HCT116 (cell line): Measurements from ENCODE around the gene ACSL6. TPM values are rescaled to one million over a fixed set of nuclear protein-coding genes. Genes with fewer than 3 reads are reported as not detected.

ENCODE experiments used
- ATAC-seq: fragments of 200-7000 bp; cut with Tn5 transposase; 2 replicates; pipeline ENCODE4 v1.9.1; 2020; ENCODE audit warnings: mild to moderate bottlenecking, moderate library complexity
- BruUV-seq: library from RNA; stranded (reverse); fragments of 400-500 nt; replicated peaks from 2 replicates; lab custom pipeline; 2021; lab: Mats Ljungman, UMichigan
- CTCF ChIA-PET: fragments of 300-600 bp; sonication (Branson Sonifier 250); formaldehyde crosslinking; loops from one replicate; lab custom pipeline; 2021; ENCODE audit warnings: antibody characterized with exemption; lab: Charles Lee
- POLR2A ChIA-PET: fragments of 300-600, 350-600 bp; sonication (Branson Sonifier 250); formaldehyde crosslinking; loops from one replicate; lab custom pipeline; 2021; ENCODE audit warnings: antibody characterized with exemption; lab: Charles Lee
- RAD21 ChIA-PET, 2 experiments: fragments of 300-600 bp; sonication (Branson Sonifier 250); formaldehyde crosslinking; loops; one replicate each; lab custom pipeline; 2023; ENCODE audit warnings: low total read pairs in 2 of 2; ENCODE audit not compliant: uncharacterized antibody in 2 of 2, unreplicated experiment in 2 of 2, low non-redundant PET in 1 of 2; lab: Charles Lee
- DNase-seq: peaks from one replicate; pipeline ENCODE4 v3.0.0-alpha.2; 2010; ENCODE audit warnings: low read depth, low spot score
- H2AFZ ChIP-seq: fragments of 200-600 bp; shearing (Covaris generic), sonication (generic); 2 replicates; pipeline ENCODE4 v1.6.1; 2017; ENCODE audit warnings: low read depth, mixed run types, mixed read lengths, antibody characterized with exemption, low read length; ENCODE audit not compliant: poor library complexity, severe bottlenecking
- H3K27ac ChIP-seq: 2 replicates; pipeline ENCODE4 v1.5.1; 2012; ENCODE audit warnings: low read depth, low read length
- H3K27me3 ChIP-seq: fragments of 200-600 bp; sonication (generic); 2 replicates; pipeline ENCODE4 v1.6.1; 2016; ENCODE audit warnings: mixed run types, low read length, mixed read lengths; ENCODE audit not compliant: insufficient read depth
- H3K36me3 ChIP-seq, 2 experiments: fragments of 200-500 bp in 1 of 2; fragments of 200-600 bp in 1 of 2; sonication (Bioruptor generic) in 1 of 2; sonication (generic) in 1 of 2; 2 replicates each; pipeline versions ENCODE4 v1.5.1 to v1.6.1; 2014 to 2016; ENCODE audit warnings: low read length in 2 of 2, inconsistent platforms in 1 of 2, mixed read lengths in 1 of 2, mixed run types in 1 of 2; ENCODE audit not compliant: insufficient read depth in 2 of 2, control insufficient read depth in 1 of 2
- H3K4me1 ChIP-seq, 2 experiments: fragments of 200-600 bp in 1 of 2; sonication (generic) in 1 of 2; 2 replicates each; pipeline versions ENCODE4 v1.5.1 to v1.6.1; 2012 to 2017; ENCODE audit warnings: low read length in 2 of 2, inconsistent platforms in 1 of 2, mild to moderate bottlenecking in 1 of 2, mixed read lengths in 1 of 2, mixed run types in 1 of 2, moderate library complexity in 1 of 2; ENCODE audit not compliant: insufficient read depth in 2 of 2, control insufficient read depth in 1 of 2
- H3K4me2 ChIP-seq: fragments of 200-600 bp; sonication (generic); 2 replicates; pipeline ENCODE4 v1.6.1; 2017; ENCODE audit warnings: mixed run types, low read length, mixed read lengths
- H3K4me3 ChIP-seq, 2 experiments: fragments of 200-600 bp in 1 of 2; sonication (generic) in 1 of 2; replicated peaks in 1 of 2; 2 replicates each; pipeline ENCODE4 v1.5.1; 2011 to 2016; ENCODE audit warnings: low read length in 2 of 2, control low read depth in 1 of 2, low read depth in 1 of 2, mild to moderate bottlenecking in 1 of 2, mixed read lengths in 1 of 2, mixed run types in 1 of 2
- H3K79me2 ChIP-seq: fragments of 200-600 bp; sonication (generic); 2 replicates; pipeline ENCODE4 v1.6.1; 2017; ENCODE audit warnings: mild to moderate bottlenecking, mixed run types, low read length, moderate library complexity, mixed read lengths; ENCODE audit not compliant: insufficient read depth
- H3K9ac ChIP-seq: fragments of 200-600 bp; sonication (generic); 2 replicates; pipeline ENCODE4 v1.6.1; 2016; ENCODE audit warnings: low read length, mixed read lengths
- H3K9me2 ChIP-seq: fragments of 200-600 bp; sonication (generic), shearing (Covaris generic); 2 replicates; pipeline ENCODE4 v1.6.1; 2017; ENCODE audit warnings: mixed run types, mild to moderate bottlenecking, moderate library complexity; ENCODE audit not compliant: insufficient read depth
- H3K9me3 ChIP-seq, 2 experiments: fragments of 200-500 bp in 1 of 2; fragments of 200-600 bp in 1 of 2; sonication (Bioruptor generic) in 1 of 2; sonication (generic) in 1 of 2; 2 replicates each; pipeline ENCODE4 v1.6.1; 2014 to 2017; ENCODE audit warnings: low read length in 2 of 2, mixed read lengths in 2 of 2, inconsistent platforms in 1 of 2, low read depth in 1 of 2, mild to moderate bottlenecking in 1 of 2, mixed run types in 1 of 2, moderate library complexity in 1 of 2; ENCODE audit not compliant: control insufficient read depth in 1 of 2, insufficient read depth in 1 of 2
- H4K20me1 ChIP-seq: fragments of 200-600 bp; sonication (generic), shearing (Covaris generic); 2 replicates; pipeline ENCODE4 v1.6.1; 2017; ENCODE audit warnings: mixed run types, mild to moderate bottlenecking, moderate library complexity; ENCODE audit not compliant: insufficient read depth
- ATF3 ChIP-seq: IDR thresholded peaks from 2 replicates; pipeline ENCODE4 v1.6.1; 2012
- CEBPB ChIP-seq: IDR thresholded peaks from 2 replicates; pipeline ENCODE4 v1.6.1; 2012; ENCODE audit warnings: low read depth
- CTCF ChIP-seq, 3 experiments: fragments of 200-600 bp in 1 of 3; sonication (generic) in 1 of 3; IDR thresholded peaks in 2 of 3; conservative IDR thresholded peaks in 1 of 3; 2 replicates each; pipeline ENCODE4 v1.5.1; 2012 to 2017; ENCODE audit warnings: low read depth in 2 of 3, low read length in 2 of 3, antibody characterized with exemption in 1 of 3, borderline replicate concordance in 1 of 3, control low read depth in 1 of 3, mild to moderate bottlenecking in 1 of 3, mixed read lengths in 1 of 3, mixed run types in 1 of 3, moderate library complexity in 1 of 3; ENCODE audit not compliant: insufficient read depth in 1 of 3
- EGR1 ChIP-seq: IDR thresholded peaks from 2 replicates; pipeline ENCODE4 v1.6.1; 2012; ENCODE audit warnings: low read depth
- ELF1 ChIP-seq: IDR thresholded peaks from 2 replicates; pipeline ENCODE4 v1.6.1; 2012; ENCODE audit warnings: low read depth, borderline replicate concordance
- FOSL1 ChIP-seq: IDR thresholded peaks from 2 replicates; pipeline ENCODE4 v1.6.1; 2012; ENCODE audit warnings: low read depth
- JUND ChIP-seq: IDR thresholded peaks from 2 replicates; pipeline ENCODE4 v1.6.1; 2012
- MAX ChIP-seq: IDR thresholded peaks from 2 replicates; pipeline ENCODE4 v1.6.1; 2012
- POLR2AphosphoS5 ChIP-seq: IDR thresholded peaks from 2 replicates; pipeline ENCODE4 v1.6.1; 2011; ENCODE audit warnings: mild to moderate bottlenecking, low read depth, low read length, moderate library complexity
- RAD21 ChIP-seq: IDR thresholded peaks from 2 replicates; pipeline ENCODE4 v1.6.1; 2012; ENCODE audit warnings: low read depth, mild to moderate bottlenecking
- SIN3A ChIP-seq: IDR thresholded peaks from 2 replicates; pipeline ENCODE4 v1.6.1; 2012; ENCODE audit warnings: low read depth
- SP1 ChIP-seq: IDR thresholded peaks from 2 replicates; pipeline ENCODE4 v1.6.1; 2012; ENCODE audit warnings: low read depth
- TCF7L2 ChIP-seq: IDR thresholded peaks from 2 replicates; pipeline ENCODE4 v1.7.0; 2011; ENCODE audit warnings: borderline replicate concordance, inconsistent platforms; ENCODE audit not compliant: insufficient read depth, insufficient read length; ENCODE audit errors: extremely low read depth
- YY1 ChIP-seq: IDR thresholded peaks from 2 replicates; pipeline ENCODE4 v1.6.1; 2011; ENCODE audit warnings: low read length, low read depth, moderate library complexity, mild to moderate bottlenecking; ENCODE audit not compliant: insufficient replicate concordance; ENCODE audit errors: extremely low read depth
- ZBTB33 ChIP-seq: IDR thresholded peaks from 2 replicates; pipeline ENCODE4 v1.6.1; 2011; ENCODE audit warnings: mild to moderate bottlenecking, low read length, moderate library complexity; ENCODE audit not compliant: insufficient replicate concordance; ENCODE audit errors: extremely low read depth
- ZFX ChIP-seq: fragments of 450-650 bp; IDR thresholded peaks from 2 replicates; pipeline ENCODE4 v1.6.1; 2017
- ZNF274 ChIP-seq: fragments of 200-500 bp; sonication (Bioruptor generic); IDR thresholded peaks from 2 replicates; pipeline ENCODE4 v1.6.1; 2014; ENCODE audit warnings: mild to moderate bottlenecking, low read depth, low read length, inconsistent platforms
- intact Hi-C: fragments of 100-400 bp; cut with micrococcal nuclease; formaldehyde crosslinking; loops from 2 replicates; pipeline ENCODE4 v1.10.0; 2022
- total RNA-seq: library from RNA; stranded (reverse); gene quantifications from one replicate; pipeline ENCODE4 v1.2.1, GENCODE V29; 2021; ENCODE audit not compliant: unreplicated experiment

ACSL6 gene
- total RNA-seq, 1 experiment from 2014 or later: 2.3 TPM

- TF ChIP-seq RAD21: no peak
Observed at GRCh38 chr5:131986161-131986912, 25.1 kb downstream of the ACSL6 start (continued).

GRCh38 chr5:131984956-131985665 is 26.3 kb downstream of the ACSL6 start:
- Histone ChIP-seq H3K4me2 (no peak overlapping the region), H3K4me1 (no peaks in the 10 kb centered on the region), H3K9me3 (no peaks in the 10 kb centered on the region), H2AFZ (no peak overlapping the region), H3K27me3 (no peaks in the 10 kb centered on the region), H4K20me1 (no peaks in the 10 kb centered on the region), H3K27ac (no peak overlapping the region), H3K9me2 (no peaks in the 10 kb centered on the region), H3K9ac (no peak overlapping the region), H3K36me3 (no peaks in the 10 kb centered on the region), H3K4me3 (no peak overlapping the region), H3K79me2 (no peaks in the 10 kb centered on the region)
- ChIA-PET CTCF (no interaction called here), RAD21 (no interaction called here), POLR2A (no interaction called here)
- no peak for ATAC-seq
- BruUV-seq: no TSS peak
- TF ChIP-seq ZFX (no peak), MAX (no peak), ZNF274 (no peak), JUND (no peak), CEBPB (no peak), TCF7L2 (no peak), POLR2AphosphoS5 (no peak), SP1 (no peak), ATF3 (no peak), YY1 (no peak), ELF1 (no peak), SIN3A (no peak), CTCF (IDR thresholded peaks at IDR 0.05 in 2 of 3, conservative IDR thresholded peaks at IDR 0.05 in 1 of 3; ENCODE audit: borderline replicate concordance in 1 of 3, insufficient read depth in 1 of 3, low read depth in 2 of 3, low read length in 2 of 3) (no peak), ZBTB33 (no peak), EGR1 (no peak), FOSL1 (no peak)
- no peak for DNase-seq
- intact Hi-C loops: no loop called here
